ENCODE results near the gene SEL1L.

DNA sequence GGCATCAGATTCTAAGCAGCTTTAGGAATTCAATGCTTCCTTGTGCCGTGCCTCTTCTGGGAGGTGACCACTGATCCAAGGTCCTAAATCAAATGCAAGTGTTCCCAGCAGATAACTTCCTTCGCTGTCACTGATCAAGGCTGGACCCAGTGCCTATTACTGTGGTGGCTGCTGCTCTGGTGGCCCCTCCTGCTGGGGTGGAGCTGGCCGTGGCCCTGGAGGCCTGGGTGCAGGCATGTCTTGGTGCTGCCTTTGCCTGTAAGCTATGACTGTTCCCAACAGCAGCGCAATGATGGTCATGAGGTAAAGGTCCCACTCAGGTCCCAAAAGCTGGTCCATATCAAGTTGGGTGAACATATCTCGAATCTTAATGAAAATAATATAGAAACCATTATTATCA is 56.8 kb downstream of the SEL1L start:
- TF ChIP-seq, protein P1, sequence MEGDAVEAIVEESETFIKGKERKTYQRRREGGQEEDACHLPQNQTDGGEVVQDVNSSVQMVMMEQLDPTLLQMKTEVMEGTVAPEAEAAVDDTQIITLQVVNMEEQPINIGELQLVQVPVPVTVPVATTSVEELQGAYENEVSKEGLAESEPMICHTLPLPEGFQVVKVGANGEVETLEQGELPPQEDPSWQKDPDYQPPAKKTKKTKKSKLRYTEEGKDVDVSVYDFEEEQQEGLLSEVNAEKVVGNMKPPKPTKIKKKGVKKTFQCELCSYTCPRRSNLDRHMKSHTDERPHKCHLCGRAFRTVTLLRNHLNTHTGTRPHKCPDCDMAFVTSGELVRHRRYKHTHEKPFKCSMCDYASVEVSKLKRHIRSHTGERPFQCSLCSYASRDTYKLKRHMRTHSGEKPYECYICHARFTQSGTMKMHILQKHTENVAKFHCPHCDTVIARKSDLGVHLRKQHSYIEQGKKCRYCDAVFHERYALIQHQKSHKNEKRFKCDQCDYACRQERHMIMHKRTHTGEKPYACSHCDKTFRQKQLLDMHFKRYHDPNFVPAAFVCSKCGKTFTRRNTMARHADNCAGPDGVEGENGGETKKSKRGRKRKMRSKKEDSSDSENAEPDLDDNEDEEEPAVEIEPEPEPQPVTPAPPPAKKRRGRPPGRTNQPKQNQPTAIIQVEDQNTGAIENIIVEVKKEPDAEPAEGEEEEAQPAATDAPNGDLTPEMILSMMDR (IDR thresholded peaks at IDR 0.05; ENCODE audit: poor library complexity, severe bottlenecking), result no peak
- TF ChIP-seq SMC3 (conservative IDR thresholded peaks at IDR 0.05; ENCODE audit: poor library complexity) (no peak), POLR2AphosphoS5 (IDR thresholded peaks at IDR 0.05) (no peak), RAD21 (conservative IDR thresholded peaks at IDR 0.05) (no peak), EZH2 (IDR thresholded peaks at IDR 0.05; ENCODE audit: borderline replicate concordance, insufficient read depth, low read length, poor library complexity, severe bottlenecking) (no peak), MXI1 (conservative IDR thresholded peaks at IDR 0.05; ENCODE audit: poor library complexity, severe bottlenecking) (no peak), EP300 (conservative IDR thresholded peaks at IDR 0.05; ENCODE audit: poor library complexity, severe bottlenecking) (no peak), TAF1 (IDR thresholded peaks at IDR 0.05; ENCODE audit: low read depth) (no peak)
